ENCODE data around the gene MYPN.

MYPN gene

GRCh38 chr10:68081916-68082315 is 27.4 kb upstream of the MYPN start:
- in situ Hi-C loops (cut with HindIII; ENCODE audit: low pct_unique_long_range_greater_than_20kb, low sequenced_read_pairs) = no loop called here
- no peak for DNase-seq (ENCODE audit: low read depth in 1 of 2, low spot score in 1 of 2)
- no peak for TF ChIP-seq JUND (IDR thresholded peaks at IDR 0.05; ENCODE audit: low read depth)

GRCh38 chr10:68082872-68083271 is 26.4 kb upstream of the MYPN start:
- no peak for TF ChIP-seq JUND (IDR thresholded peaks at IDR 0.05; ENCODE audit: low read depth)
- in situ Hi-C loops (cut with HindIII; ENCODE audit: low pct_unique_long_range_greater_than_20kb, low sequenced_read_pairs) = no loop called here
- DNase-seq (ENCODE audit: low read depth in 1 of 2, low spot score in 1 of 2) = peak in 1 of 2 experiments; percentile 27

- no peak for DNase-seq (ENCODE audit: low read depth in 1 of 2, low spot score in 1 of 2)
- no peak for TF ChIP-seq JUND (IDR thresholded peaks at IDR 0.05; ENCODE audit: low read depth)
- in situ Hi-C loops (cut with HindIII; ENCODE audit: low pct_unique_long_range_greater_than_20kb, low sequenced_read_pairs) = no loop called here
Observed at GRCh38 chr10:68083953-68084352, 25.3 kb upstream of the MYPN start.

GRCh38 chr10:68084469-68084868 is 24.8 kb upstream of the MYPN start:
- DNase-seq (ENCODE audit: low read depth in 1 of 2, low spot score in 1 of 2) = no peak
- TF ChIP-seq JUND (IDR thresholded peaks at IDR 0.05; ENCODE audit: low read depth) = no peak
- in situ Hi-C loops (cut with HindIII; ENCODE audit: low pct_unique_long_range_greater_than_20kb, low sequenced_read_pairs) = no loop called here

- no peak for DNase-seq (ENCODE audit: low read depth in 1 of 2, low spot score in 1 of 2)
- in situ Hi-C loops (cut with HindIII; ENCODE audit: low pct_unique_long_range_greater_than_20kb, low sequenced_read_pairs) = no loop called here
- no peak for TF ChIP-seq JUND (IDR thresholded peaks at IDR 0.05; ENCODE audit: low read depth)
Observed at GRCh38 chr10:68086011-68086410, 23.3 kb upstream of the MYPN start.

- no peak for TF ChIP-seq JUND (IDR thresholded peaks at IDR 0.05; ENCODE audit: low read depth)
- in situ Hi-C loops (cut with HindIII; ENCODE audit: low pct_unique_long_range_greater_than_20kb, low sequenced_read_pairs) = no loop called here
- no peak for DNase-seq (ENCODE audit: low read depth in 1 of 2, low spot score in 1 of 2)
Observed at GRCh38 chr10:68086910-68087684, 22.2 kb upstream of the MYPN start.

GRCh38 chr10:68087685-68088401 is 21.4 kb upstream of the MYPN start:
- in situ Hi-C loops (cut with HindIII; ENCODE audit: low pct_unique_long_range_greater_than_20kb, low sequenced_read_pairs) = no loop called here
- no peak for DNase-seq (ENCODE audit: low read depth in 1 of 2, low spot score in 1 of 2)
- TF ChIP-seq JUND (IDR thresholded peaks at IDR 0.05; ENCODE audit: low read depth) = no peak

GRCh38 chr10:68088740-68089139 is 20.5 kb upstream of the MYPN start:
- no peak for TF ChIP-seq JUND (IDR thresholded peaks at IDR 0.05; ENCODE audit: low read depth)
- DNase-seq (ENCODE audit: low read depth in 1 of 2, low spot score in 1 of 2) = no peak
- in situ Hi-C loops (cut with HindIII; ENCODE audit: low pct_unique_long_range_greater_than_20kb, low sequenced_read_pairs) = no loop called here

- DNase-seq (ENCODE audit: low read depth in 1 of 2, low spot score in 1 of 2) = no peak
- in situ Hi-C loops (cut with HindIII; ENCODE audit: low pct_unique_long_range_greater_than_20kb, low sequenced_read_pairs) = no loop called here
- no peak for TF ChIP-seq JUND (IDR thresholded peaks at IDR 0.05; ENCODE audit: low read depth)
Observed at GRCh38 chr10:68090586-68090985, 18.7 kb upstream of the MYPN start.

GRCh38 chr10:68092512-68092911 is 16.8 kb upstream of the MYPN start:
- DNase-seq (ENCODE audit: low read depth in 1 of 2, low spot score in 1 of 2) = no peak
- in situ Hi-C loops (cut with HindIII; ENCODE audit: low pct_unique_long_range_greater_than_20kb, low sequenced_read_pairs) = no loop called here
- TF ChIP-seq JUND (IDR thresholded peaks at IDR 0.05; ENCODE audit: low read depth) = no peak

GRCh38 chr10:68095153-68095552 is 14.1 kb upstream of the MYPN start:
- no peak for DNase-seq (ENCODE audit: low read depth in 1 of 2, low spot score in 1 of 2)
- in situ Hi-C loops (cut with HindIII; ENCODE audit: low pct_unique_long_range_greater_than_20kb, low sequenced_read_pairs) = no loop called here
- no peak for TF ChIP-seq JUND (IDR thresholded peaks at IDR 0.05; ENCODE audit: low read depth)

- TF ChIP-seq JUND (IDR thresholded peaks at IDR 0.05; ENCODE audit: low read depth) = no peak
- in situ Hi-C loops (cut with HindIII; ENCODE audit: low pct_unique_long_range_greater_than_20kb, low sequenced_read_pairs) = no loop called here
- peak in 1 of 2 experiments; percentile 37 for DNase-seq (ENCODE audit: low read depth in 1 of 2, low spot score in 1 of 2)
Observed at GRCh38 chr10:68096913-68097516, 12.3 kb upstream of the MYPN start.

- no peak for DNase-seq (ENCODE audit: low read depth in 1 of 2, low spot score in 1 of 2)
- in situ Hi-C loops (cut with HindIII; ENCODE audit: low pct_unique_long_range_greater_than_20kb, low sequenced_read_pairs) = no loop called here
- TF ChIP-seq JUND (IDR thresholded peaks at IDR 0.05; ENCODE audit: low read depth) = no peak
Observed at GRCh38 chr10:68099736-68100135, 9.6 kb upstream of the MYPN start.
